ENCODE data around the gene NEK6.

Gene NEK6

GRCh38 chr9:124279531-124280175 is 21.9 kb downstream of the NEK6 start:
- DNase-seq (ENCODE audit: low read depth), result no peak

GRCh38 chr9:124280176-124280691 is 22.5 kb downstream of the NEK6 start:
- DNase-seq (ENCODE audit: low read depth), result no peak

- no peak for DNase-seq (ENCODE audit: low read depth)
Measured at GRCh38 chr9:124281931-124282371, 24.2 kb downstream of the NEK6 start.

GRCh38 chr9:124282442-124283227 is 24.9 kb downstream of the NEK6 start:
- no peak for DNase-seq (ENCODE audit: low read depth)

- DNase-seq (ENCODE audit: low read depth), result no peak
Measured at GRCh38 chr9:124283228-124283814, 25.6 kb downstream of the NEK6 start.

GRCh38 chr9:124284237-124284831 is 26.6 kb downstream of the NEK6 start:
- DNase-seq (ENCODE audit: low read depth), result no peak

- DNase-seq (ENCODE audit: low read depth), result no peak
Measured at GRCh38 chr9:124284940-124285441, 27.2 kb downstream of the NEK6 start.

- no peak for DNase-seq (ENCODE audit: low read depth)
Measured at GRCh38 chr9:124285490-124285889, 27.7 kb downstream of the NEK6 start.

- DNase-seq (ENCODE audit: low read depth), result peak; percentile 11
Measured at GRCh38 chr9:124285903-124286291, 28.1 kb downstream of the NEK6 start.

GRCh38 chr9:124286292-124286931 is 28.7 kb downstream of the NEK6 start:
- DNase-seq (ENCODE audit: low read depth), result peak; percentile 5

GRCh38 chr9:124290053-124290591 is 32.4 kb downstream of the NEK6 start:
- no peak for DNase-seq (ENCODE audit: low read depth)

GRCh38 chr9:124290743-124291554 is 33.2 kb downstream of the NEK6 start:
- DNase-seq (ENCODE audit: low read depth), result no peak

GRCh38 chr9:124291801-124292396 is 34.1 kb downstream of the NEK6 start:
- peak; percentile 11 for DNase-seq (ENCODE audit: low read depth)

GRCh38 chr9:124292696-124293593 is 35.2 kb downstream of the NEK6 start:
- DNase-seq (ENCODE audit: low read depth), result no peak

- DNase-seq (ENCODE audit: low read depth), result no peak
Measured at GRCh38 chr9:124293718-124294506, 36.2 kb downstream of the NEK6 start.

- no peak for DNase-seq (ENCODE audit: low read depth)
Measured at GRCh38 chr9:124295159-124295794, 37.5 kb downstream of the NEK6 start.

- no peak for DNase-seq (ENCODE audit: low read depth)
Measured at GRCh38 chr9:124296094-124296493, 38.3 kb downstream of the NEK6 start.

Measured in stimulated activated CD8-positive, alpha-beta memory T cell treated with anti-CD3 and anti-CD28 coated beads, Interleukin-12 subunit alpha, Interleukin-12 subunit beta, amount 100 ng/mL, for 1 hour (primary cell).